Measurements from ENCODE around the gene RGS19.
"Not testable (repeated sequence)": the region's sequence is repeated elsewhere in the genome, so short reads cannot be mapped to it uniquely, and the experiment has no call there.

Gene RGS19

DNA sequence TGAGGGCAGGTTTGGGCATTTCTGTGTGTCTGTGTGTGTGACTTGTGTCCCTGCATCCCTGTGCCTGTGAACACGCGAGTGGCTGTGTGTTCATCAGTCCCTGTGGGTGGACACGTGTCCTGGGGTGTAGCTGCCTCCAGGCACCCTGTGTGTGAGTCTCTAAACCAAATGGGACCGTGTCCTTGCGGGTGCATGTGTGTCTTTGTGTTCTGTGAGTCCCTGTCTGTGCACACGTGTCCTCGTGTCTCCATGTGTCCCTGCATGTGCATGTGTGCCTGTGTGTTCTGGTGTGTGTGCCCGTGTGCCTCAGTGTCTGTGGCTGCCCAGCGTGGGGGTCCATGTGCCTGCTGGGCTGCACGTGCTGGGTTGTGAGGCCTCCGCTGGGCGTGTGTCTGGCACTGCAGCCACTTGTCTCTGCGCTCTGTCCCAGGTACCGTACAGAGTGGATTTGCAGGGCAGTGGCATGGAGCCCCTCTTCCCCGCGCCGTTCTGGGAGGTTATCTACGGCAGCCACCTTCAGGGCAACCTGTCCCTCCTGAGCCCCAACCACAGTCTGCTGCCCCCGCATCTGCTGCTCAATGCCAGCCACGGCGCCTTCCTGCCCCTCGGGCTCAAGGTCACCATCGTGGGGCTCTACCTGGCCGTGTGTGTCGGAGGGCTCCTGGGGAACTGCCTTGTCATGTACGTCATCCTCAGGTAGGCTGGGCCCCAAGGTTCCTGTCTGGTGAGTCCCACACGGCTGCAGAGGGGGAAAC is 13.1 kb upstream of the RGS19 start:
- no peak for DNase-seq

GRCh38 chr20:64091770-64092169 is 12.5 kb upstream of the RGS19 start:
- DNase-seq: no peak

DNA sequence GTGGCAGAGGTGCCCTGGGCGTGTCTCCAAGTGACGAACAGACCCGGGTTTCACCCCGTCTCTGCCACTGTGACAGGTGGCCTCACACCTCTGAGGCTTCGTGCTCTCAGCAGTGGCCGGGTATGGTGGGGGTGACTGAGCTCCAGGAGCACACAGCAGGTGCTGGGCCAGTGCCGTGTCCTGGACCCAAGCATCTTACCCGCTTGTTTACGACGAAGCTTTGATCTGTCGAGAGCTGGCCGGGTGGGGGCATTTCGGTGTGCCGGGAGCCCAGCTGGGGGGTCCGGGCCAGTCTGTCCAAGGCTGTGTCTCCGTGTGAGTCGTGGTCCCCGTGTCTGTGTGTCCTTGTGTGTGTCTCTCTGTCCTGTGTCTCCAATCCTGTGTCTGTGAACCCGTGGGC is 12.0 kb upstream of the RGS19 start:
- no peak for DNase-seq

GRCh38 chr20:64090165-64090564 is 10.8 kb upstream of the RGS19 start:
- DNase-seq: no peak

- DNase-seq: not testable (repeated sequence)
Observed at GRCh38 chr20:64088586-64088985, 9.3 kb upstream of the RGS19 start.

GRCh38 chr20:64087226-64087825 is 8.0 kb upstream of the RGS19 start:
- not testable (repeated sequence) for DNase-seq

GRCh38 chr20:64086801-64087200 is 7.5 kb upstream of the RGS19 start:
- no peak for DNase-seq

DNA sequence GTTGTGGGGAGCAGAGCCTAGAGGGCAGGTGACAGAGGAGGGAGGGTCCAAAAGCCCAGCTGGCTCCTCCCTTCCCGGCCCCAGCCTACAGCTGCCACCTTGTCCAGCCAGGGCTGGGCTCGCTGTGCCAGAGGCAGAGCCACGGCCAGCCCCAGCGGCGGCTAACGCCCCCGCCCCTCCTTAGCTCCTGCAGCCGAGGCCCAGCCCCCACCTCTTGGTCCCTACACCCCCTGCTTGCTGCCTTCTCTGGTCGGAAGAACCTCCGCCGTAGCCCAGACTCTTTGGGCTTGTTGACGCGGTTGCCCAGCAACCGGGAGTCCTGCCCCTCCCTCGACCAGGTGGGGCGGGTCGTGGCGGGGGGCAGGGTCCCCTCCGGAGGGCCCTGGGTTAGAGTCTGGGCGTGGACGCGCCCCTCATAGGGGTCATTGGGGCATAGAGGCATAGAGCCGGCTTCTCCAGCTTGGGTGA is 5.4 kb upstream of the RGS19 start:
- no peak for DNase-seq

DNA sequence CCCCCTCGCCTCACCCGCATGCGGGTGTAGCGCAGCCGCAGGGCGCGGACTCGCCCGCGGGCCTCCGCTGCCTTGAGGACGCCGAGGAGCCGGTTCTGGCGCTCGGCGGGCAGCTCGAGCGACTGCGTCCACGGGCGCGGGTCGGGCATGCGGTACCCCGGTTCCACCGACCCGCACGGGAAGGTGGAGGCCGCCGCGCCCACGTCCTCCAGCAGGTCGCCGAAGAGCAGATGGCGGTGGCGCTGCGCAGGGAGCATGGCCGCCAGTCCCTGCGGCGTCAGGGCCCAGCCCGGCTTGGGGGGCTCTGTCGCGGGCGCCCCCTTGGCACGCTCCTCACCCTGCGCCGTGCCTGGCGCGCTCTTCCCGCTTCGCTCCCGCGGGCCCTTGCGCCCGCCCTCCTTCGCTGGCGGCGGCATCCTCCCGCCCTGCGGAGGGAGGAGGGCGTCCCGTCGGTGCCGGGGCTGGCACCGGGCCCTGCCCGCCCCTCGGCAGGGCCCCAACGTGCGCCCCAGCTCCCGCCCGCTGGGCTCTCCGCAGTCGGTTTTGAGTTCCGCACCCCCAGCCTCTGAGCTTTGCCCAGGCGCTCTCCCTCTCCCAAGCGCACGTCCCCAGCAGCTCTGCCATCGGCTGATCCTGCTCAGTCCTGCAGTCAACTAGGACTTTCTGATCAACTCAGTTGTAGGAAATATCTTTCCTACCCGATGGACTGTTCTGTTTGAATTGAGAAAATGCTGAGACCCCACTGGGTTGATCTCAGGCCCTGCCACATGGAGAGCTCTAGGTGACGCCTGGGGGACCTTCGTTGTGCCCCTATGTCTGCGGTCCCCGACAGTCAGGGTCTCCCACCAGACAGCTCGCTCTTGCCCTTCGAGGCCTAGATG is 4.7 kb upstream of the RGS19 start, which contains the start of gene LKAAEAR1:
LKAAEAR1 (minus strand) TSS at position 595 of the 881 bp plus-strand sequence; CDS start at position 416, 179 bp downstream.
- DNase-seq: no peak

GRCh38 chr20:64083378-64083803 is 4.1 kb upstream of the RGS19 start:
- peak; percentile 76 for DNase-seq

DNA sequence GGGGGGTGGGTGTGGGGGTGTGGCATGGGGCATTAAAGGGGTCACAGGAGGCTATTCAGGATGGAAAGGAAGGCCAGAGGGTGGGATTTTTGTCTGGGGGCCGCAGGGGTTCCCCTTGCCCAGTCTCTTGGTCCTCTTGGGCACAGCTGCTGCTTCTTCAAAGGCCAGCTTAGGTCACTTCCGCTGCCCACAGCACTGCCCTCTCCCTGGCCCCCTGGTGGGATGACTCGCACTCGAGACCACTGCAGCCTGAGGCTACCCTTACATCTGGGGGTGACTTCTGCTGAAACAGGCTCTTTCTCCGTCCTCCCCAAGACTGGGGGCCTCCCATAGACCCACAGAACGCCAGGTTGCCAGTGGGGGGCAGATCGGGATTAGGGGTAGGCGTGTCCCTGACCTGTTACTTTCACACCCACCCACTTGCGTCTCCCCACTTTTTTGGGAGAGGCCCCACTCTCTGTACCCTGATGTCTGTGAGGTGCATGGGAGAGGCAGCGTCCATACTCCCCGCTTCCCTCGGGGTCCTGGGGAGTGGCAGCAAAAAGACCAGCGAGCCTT is 3.6 kb upstream of the RGS19 start:
- DNase-seq: no peak

- DNase-seq: no peak
Observed at GRCh38 chr20:64082126-64082731, 2.9 kb upstream of the RGS19 start.

GRCh38 chr20:64081624-64081964 is 2.3 kb upstream of the RGS19 start:
- DNase-seq: no peak

- DNase-seq: no peak
Observed at GRCh38 chr20:64080813-64081623, 1.7 kb upstream of the RGS19 start.

- DNase-seq: peak; percentile 62
Observed at GRCh38 chr20:64080013-64080812, 895 bp upstream of the RGS19 start, which contains the start of gene OPRL1. OPRL1 (plus strand) TSS chr20:64080082; CDS start chr20:64092721, 12,639 bp downstream.

DNA sequence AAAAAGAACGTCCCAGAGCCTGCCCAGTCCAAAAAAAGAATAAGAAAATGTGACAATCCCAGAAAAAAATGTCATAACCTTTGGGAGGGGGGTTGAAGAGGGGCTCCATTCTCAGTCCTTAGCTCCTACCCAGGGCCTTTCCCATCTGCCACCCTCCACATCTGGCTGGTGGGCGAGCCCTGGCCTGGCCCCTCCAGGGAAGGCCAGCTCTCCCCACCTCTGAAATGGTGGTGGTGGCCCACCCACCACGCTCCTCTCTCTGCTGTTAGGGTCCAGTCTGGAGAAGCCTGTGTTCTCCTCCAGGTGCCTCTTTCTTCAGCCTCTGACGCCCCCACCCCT is 415 bp downstream of the RGS19 start:
- DNase-seq: no peak

DNA sequence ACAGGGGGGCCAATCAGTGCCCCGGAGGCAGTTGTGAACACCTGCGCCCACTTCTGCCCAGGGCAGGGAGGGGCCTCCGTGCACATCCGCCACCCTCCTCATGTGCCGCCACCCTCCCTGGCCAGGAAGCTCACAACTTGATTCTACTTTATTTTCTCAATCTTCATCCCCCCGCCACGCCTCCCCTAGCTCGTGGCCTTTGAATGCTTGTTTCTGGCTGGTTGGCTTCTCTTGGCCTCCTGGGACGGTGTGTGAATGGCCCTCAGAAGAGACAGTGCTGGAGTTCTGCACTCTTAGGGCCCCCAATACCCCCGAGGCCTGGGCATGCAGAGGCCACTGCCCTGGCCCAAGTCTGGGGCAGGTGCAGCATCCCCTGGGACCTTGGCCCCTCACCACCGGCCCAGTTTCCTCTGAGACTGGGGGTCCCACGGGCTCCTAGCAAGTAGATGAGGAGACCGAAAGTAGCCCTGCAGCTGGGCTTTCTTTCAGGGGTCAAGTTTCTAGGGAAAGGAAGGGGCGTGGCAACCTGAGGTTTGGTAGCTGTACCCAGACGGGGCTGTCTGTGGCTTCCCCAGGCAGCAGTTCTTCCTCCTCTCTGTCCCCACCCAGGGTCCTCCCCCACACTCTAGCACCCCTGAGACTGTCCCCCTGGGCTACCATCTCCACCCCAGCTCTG is 1.3 kb downstream of the RGS19 start:
- peak; percentile 67 for DNase-seq

DNA sequence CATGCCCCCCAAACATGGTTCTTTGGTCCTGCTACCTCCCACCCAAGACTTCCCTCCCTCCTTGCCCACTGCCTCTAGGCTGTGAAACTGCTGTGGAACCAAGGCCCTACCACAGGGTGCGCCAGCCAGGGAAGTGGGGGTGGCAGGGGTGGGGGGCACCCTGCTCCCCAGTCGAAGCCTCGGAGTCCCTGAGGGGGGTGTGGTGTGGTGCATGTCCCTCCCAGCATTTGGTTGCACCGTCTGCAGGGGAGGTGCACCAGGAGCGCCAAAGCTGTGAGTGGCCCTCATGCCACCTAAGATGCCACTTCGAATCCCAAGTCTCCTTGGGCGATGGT is 1.8 kb downstream of the RGS19 start:
- no peak for DNase-seq

DNA sequence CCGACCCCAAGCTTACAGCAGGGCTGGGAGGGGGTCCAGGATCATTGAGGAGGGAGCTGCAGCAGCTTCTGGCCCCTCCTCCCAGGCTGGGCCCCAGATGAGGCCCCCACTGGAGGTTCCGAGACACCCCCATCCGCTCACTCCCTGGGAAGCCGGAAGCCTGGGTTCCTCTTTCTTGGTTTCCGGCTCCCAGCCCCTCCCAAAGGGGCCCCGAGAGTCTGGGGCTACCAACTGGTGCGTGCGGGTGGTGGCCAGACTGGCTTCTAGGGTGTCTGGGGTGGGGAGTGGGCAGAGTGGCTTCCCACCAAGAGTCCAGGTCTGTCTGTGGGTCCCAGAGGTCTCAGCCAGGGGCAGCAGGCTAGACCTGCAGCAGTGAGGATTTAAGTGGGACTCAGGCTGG is 2.2 kb downstream of the RGS19 start:
- peak; percentile 41 for DNase-seq

Measured in CD4-positive, alpha-beta T cell treated with Interleukin-17A for 1 hour (primary cell).